Astrocyte of the spinal cord (primary cell): ENCODE data around the gene SEPTIN14.
"Not testable (repeated sequence)": the region's sequence is repeated elsewhere in the genome, so short reads cannot be mapped to it uniquely, and the experiment has no call there.

Source experiments
- DNase-seq: peaks from one replicate; pipeline ENCODE4 v3.0.0; 2011; ENCODE audit warnings: low read depth, low spot score
- H3K4me3 ChIP-seq: 2 replicates; pipeline ENCODE4 v1.5.1; 2011; ENCODE audit warnings: low read depth, mild to moderate bottlenecking, low read length, moderate library complexity
- CTCF ChIP-seq: IDR thresholded peaks from 2 replicates; pipeline ENCODE4 v1.5.1; 2012; ENCODE audit warnings: low read depth, mild to moderate bottlenecking, low read length, inconsistent platforms
- in situ Hi-C: cut with HindIII; loops from 2 replicates; pipeline ENCODE4 v1.10.0; 2017; ENCODE audit warnings: low sequenced_read_pairs

Gene SEPTIN14

DNA sequence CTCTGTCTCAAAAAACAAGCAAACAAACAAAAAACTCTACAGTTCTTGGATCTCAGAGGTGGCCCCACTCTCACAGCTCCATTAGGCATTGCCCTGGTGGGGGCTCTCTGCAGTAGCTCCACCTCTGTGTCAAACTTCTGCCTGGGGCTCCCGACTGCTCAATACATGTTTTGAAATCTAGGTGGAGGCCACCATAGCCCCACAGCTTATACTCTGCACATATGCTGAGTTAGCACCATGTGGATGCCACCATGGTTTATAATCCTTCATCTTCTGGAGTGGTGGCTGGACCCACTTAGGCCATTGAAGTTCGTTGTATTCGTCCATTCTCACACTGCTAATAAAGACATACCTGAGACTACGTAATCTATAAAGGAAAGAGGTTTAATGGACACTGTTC, 78.4 kb downstream of the SEPTIN14 start:
- no peak for TF ChIP-seq CTCF
- in situ Hi-C loops, result no loop called here
- no peak for DNase-seq
- no peak overlapping the region for H3K4me3 ChIP-seq

- no peak for TF ChIP-seq CTCF
- no peak for DNase-seq
- no peak overlapping the region for H3K4me3 ChIP-seq
- in situ Hi-C loops, result no loop called here
Measured at GRCh38 chr7:55778631-55779030, 83.9 kb downstream of the SEPTIN14 start.

- H3K4me3 ChIP-seq, result no peak overlapping the region
- DNase-seq, result no peak
- TF ChIP-seq CTCF, result no peak
- in situ Hi-C loops, result no loop called here
Measured at GRCh38 chr7:55776196-55776595, 86.4 kb downstream of the SEPTIN14 start.

- DNase-seq, result no peak
- in situ Hi-C loops, result no loop called here
- H3K4me3 ChIP-seq, result no peak overlapping the region
- TF ChIP-seq CTCF, result no peak
Measured at GRCh38 chr7:55775051-55775420, 87.5 kb downstream of the SEPTIN14 start.

GRCh38 chr7:55774327-55775050, 88.1 kb downstream of the SEPTIN14 start:
- in situ Hi-C loops, result no loop called here
- no peak overlapping the region for H3K4me3 ChIP-seq
- no peak for TF ChIP-seq CTCF
- peak; percentile 1 for DNase-seq

- no peak for TF ChIP-seq CTCF
- in situ Hi-C loops, result no loop called here
- no peak for DNase-seq
- no peak overlapping the region for H3K4me3 ChIP-seq
Measured at GRCh38 chr7:55770778-55771177, 91.8 kb downstream of the SEPTIN14 start.

- in situ Hi-C loops, DNase-seq, H3K4me3 ChIP-seq: not testable (repeated sequence)
Measured at GRCh38 chr7:55753274-55753862, 109.2 kb downstream of the SEPTIN14 start.

DNA sequence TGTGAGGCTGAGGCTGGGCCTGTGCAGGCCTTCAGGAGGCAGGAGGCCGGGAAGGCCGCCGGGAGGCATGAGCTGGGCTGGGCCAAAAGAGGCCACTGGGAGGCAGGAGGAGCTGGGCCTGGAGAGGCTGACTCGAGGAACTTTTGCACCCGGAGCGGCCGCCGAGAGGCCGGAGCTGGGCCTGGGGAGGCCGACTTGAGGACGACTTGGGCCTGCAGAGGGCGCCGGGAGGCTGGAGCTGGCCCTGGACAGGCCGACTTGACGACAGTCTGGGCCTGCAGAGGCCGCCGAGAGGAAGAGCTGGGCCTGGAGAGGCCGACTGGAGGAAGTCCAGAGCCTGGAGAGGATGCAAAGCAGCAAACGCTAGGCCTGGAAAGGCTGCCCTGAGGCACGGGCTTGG, 117.8 kb downstream of the SEPTIN14 start:
- H3K4me3 ChIP-seq, in situ Hi-C loops, DNase-seq: not testable (repeated sequence)
